ENCODE measurements around the gene ATRN. TPM values are rescaled to one million over a fixed set of nuclear protein-coding genes. Genes with fewer than 3 reads are reported as not detected.
A peak's percentile ranks its signal among the peaks of the same experiment; 100 is the strongest.

ATRN gene
- total and polyA plus RNA-seq, 2 experiments from 2014 or later = 13.6 to 26.8 TPM

DNA sequence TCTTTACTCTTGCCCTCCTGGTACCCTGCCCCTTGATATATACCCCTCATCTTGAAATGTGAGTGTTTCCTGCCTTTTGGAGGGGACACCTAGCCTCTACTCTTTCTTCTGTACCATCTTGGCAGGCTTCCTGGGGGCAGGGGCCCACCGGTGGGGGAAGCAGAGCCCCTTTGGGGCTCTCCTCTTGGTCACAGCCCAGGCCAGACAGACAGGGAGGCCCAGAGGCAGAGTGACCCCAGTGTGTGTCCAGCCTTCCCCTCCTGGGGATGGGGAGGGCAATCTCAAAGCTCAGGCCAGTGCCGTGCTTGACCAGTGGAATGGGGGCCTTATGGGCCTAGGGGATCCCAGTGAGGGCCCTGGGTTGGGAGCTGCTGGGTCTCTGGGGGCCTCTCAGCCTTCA lies 207.4 kb downstream of the ATRN start:
- Histone ChIP-seq H3K27ac (no peak overlapping the region), H3K4me1 (ENCODE audit: low read depth) (no peaks in the 10 kb centered on the region)

DNA sequence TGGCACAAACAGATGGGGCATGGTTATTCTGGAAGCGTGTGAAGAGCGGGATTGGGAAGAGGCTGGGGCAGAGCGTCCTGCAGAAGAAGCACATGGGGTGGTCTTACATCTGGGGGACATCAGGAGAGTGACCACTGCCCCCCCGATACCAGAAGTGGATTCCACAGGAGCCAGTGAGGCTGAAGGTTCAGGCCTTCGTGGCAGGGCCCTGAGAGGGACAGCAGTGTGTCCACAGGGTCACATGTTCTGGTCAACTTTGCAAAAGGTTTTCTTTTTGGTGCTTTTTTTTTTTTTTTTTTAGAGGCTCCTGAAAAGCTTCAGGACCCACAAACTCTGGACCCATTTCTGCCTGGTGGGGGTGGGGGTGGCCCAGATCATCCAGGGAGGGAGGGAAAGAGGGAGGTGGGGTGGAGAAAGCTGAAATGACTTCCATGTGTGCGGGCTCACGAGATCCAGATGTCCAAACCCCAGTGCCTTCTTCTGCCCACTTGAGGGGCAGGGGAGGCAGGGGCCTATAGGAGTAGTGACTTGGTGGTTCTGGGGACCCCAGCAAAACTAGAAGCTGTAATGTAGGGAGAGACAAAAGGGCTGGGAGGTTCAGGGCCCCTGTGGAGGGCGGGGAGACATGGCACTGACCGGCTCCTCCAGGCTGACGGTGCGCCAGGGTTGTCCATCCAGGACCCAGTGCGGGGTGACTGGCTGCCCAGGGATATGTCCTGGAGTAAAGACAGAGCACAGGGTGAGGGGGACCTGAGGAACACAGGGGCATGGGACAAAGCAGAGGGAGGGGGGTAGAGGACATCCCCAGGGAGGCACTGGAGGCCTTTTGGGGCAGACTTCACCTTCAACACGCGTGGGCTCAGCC lies 208.3 kb downstream of the ATRN start:
- no peaks in the 10 kb centered on the region for H3K4me1 ChIP-seq (ENCODE audit: low read depth)
- no peaks in the 10 kb centered on the region for H3K36me3 ChIP-seq
- TF ChIP-seq, protein P1, sequence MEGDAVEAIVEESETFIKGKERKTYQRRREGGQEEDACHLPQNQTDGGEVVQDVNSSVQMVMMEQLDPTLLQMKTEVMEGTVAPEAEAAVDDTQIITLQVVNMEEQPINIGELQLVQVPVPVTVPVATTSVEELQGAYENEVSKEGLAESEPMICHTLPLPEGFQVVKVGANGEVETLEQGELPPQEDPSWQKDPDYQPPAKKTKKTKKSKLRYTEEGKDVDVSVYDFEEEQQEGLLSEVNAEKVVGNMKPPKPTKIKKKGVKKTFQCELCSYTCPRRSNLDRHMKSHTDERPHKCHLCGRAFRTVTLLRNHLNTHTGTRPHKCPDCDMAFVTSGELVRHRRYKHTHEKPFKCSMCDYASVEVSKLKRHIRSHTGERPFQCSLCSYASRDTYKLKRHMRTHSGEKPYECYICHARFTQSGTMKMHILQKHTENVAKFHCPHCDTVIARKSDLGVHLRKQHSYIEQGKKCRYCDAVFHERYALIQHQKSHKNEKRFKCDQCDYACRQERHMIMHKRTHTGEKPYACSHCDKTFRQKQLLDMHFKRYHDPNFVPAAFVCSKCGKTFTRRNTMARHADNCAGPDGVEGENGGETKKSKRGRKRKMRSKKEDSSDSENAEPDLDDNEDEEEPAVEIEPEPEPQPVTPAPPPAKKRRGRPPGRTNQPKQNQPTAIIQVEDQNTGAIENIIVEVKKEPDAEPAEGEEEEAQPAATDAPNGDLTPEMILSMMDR (IDR thresholded peaks at IDR 0.05; ENCODE audit: low read depth, low read length) = no peak
- no peak for DNase-seq (ENCODE audit: low read depth in 1 of 2, low spot score in 1 of 2)
- no peaks in the 10 kb centered on the region for H3K9me3 ChIP-seq (ENCODE audit: low read depth)
- H3K27me3 ChIP-seq = peaks cover 39% of the 10 kb centered on the region
- no peak overlapping the region for H3K4me3 ChIP-seq
- H3K27ac ChIP-seq = no peak overlapping the region

More for the DNA sequence above, 207.4 kb downstream of the ATRN start:
- H3K27me3 ChIP-seq = peaks cover 48% of the 10 kb centered on the region
- TF ChIP-seq, protein P1 (IDR thresholded peaks at IDR 0.05; ENCODE audit: low read depth, low read length) = no peak
- no peaks in the 10 kb centered on the region for H3K36me3 ChIP-seq
- no peak for DNase-seq (ENCODE audit: low read depth in 1 of 2, low spot score in 1 of 2)
- H3K9me3 ChIP-seq (ENCODE audit: low read depth) = no peaks in the 10 kb centered on the region
- H3K4me3 ChIP-seq = no peak overlapping the region

DNA sequence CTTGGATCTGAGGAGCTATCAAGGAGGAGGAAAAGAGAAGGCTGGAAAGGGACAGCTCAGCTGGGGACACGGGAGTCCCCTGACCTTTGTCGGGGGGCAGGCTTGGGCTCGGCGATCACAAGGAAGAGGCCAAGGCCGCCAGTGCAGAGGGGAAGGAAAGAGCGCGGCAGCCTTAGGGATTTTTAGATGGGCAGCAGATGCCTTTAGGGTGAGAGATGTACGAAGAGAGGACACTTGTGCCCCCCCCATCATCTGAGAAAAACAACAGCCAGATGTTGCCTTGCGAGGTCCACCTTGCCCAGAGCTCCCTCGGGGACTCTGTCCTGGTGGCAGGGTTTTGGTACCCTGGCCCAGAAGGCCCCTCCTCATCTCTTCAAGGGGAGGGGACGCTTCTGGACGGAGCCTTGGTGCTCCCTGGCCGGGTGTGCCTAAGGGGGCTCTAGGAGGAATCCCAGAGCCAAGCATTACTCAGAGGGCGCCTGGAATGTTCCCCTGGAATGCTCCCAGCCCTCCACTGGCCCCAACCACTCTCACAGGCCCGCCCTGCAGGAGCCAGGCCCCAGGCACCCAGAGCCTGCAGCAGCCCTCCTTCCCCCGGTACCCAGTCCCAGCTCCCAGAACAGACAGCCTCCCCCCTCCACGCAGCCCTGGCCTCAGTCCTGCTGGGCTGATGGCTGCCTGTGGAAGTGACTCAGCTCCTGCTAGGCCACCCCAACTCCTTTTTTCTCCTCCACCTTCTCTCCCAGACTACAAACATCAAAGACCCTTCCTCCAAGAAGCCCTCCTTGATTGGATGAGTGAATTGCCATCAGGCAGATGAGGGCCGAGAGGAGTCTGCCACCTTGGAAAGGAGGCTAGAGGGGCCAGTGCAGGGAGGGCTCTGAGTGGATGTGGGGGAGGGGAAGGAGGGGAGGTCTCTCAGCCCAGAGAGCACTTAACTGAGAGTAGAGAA lies 209.2 kb downstream of the ATRN start:
- Histone ChIP-seq H3K4me1 (ENCODE audit: low read depth) (no peaks in the 10 kb centered on the region), H3K4me3 (no peak overlapping the region), H3K9me3 (ENCODE audit: low read depth) (no peaks in the 10 kb centered on the region), H3K27ac (no peak overlapping the region), H3K27me3 (peaks cover 32% of the 10 kb centered on the region), H3K36me3 (no peaks in the 10 kb centered on the region)
- peak in 1 of 2 donors; percentile 77 for DNase-seq (ENCODE audit: low read depth in 1 of 2, low spot score in 1 of 2)
- TF ChIP-seq, protein P1 (IDR thresholded peaks at IDR 0.05; ENCODE audit: low read depth, low read length) = no peak

DNA sequence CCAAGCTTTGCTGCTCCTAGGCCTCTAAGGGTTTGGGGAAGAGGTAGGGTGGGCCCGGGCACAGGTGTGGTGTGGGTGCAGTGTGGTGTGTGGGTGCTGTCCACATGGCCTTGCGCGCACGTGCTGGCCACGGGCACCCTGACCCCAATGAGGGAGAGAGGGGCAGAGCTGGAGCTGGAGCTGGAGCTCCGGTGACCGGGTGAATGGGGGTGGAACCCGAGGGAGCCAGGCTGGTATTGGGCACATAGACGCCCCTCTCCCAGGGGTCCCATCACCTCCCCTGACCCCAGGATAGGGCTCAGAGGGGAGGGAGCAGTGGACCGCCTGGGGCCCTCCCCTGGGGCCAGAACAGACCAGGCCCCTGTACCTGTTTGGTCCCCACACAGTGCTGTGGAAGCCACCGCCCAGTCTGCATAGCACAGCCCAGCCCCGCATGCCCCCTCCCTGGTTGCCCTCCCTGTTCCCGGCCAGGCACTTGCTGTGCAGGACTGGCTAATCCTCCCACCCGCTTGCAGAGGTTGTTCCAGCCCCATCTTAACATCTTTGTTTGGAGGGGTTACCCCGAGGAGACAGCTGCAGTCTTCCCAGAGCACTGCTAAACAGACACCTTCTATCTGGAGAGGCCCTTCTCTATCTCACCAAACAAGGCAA lies 210.0 kb downstream of the ATRN start:
- H3K4me3 ChIP-seq = no peak overlapping the region
- H3K9me3 ChIP-seq (ENCODE audit: low read depth) = no peaks in the 10 kb centered on the region
- TF ChIP-seq, protein P1 (IDR thresholded peaks at IDR 0.05; ENCODE audit: low read depth, low read length) = no peak
- no peaks in the 10 kb centered on the region for H3K4me1 ChIP-seq (ENCODE audit: low read depth)
- DNase-seq (ENCODE audit: low read depth in 1 of 2, low spot score in 1 of 2) = no peak
- H3K27ac ChIP-seq = no peak overlapping the region
- H3K36me3 ChIP-seq = no peaks in the 10 kb centered on the region
- H3K27me3 ChIP-seq = peaks cover 26% of the 10 kb centered on the region

DNA sequence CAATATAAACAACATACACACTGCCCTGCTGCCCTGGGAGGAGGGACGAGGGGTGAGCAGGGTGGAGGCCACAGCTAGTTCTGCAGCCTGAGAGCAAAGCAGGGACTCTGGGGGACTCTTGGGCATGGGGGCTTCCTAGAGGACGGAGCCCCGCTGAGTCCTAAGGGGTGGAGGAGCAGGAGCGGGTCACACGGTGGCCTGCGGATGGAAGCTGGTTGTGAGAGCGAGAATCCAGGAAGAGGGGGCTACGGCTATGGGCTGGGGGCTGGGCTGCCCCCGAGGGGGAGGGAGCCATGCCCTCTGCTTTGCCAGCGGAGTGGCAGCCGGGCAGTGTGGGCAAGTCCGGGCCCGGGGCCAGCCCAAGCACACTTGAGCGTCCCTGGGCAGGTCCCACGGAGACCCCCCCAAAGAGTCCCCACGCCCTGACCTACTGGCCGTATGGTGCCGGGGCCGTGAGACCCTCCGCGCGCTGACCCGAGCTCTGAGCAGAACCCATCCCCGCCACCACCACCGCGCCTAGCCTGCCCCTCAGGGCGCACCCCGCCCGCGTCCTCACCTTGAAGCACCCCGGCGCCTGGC lies 210.6 kb downstream of the ATRN start:
- TF ChIP-seq, protein P1 (IDR thresholded peaks at IDR 0.05; ENCODE audit: low read depth, low read length) = no peak
- H3K27ac ChIP-seq = no peak overlapping the region
- H3K4me1 ChIP-seq (ENCODE audit: low read depth) = no peaks in the 10 kb centered on the region
- no peak overlapping the region for H3K4me3 ChIP-seq
- H3K36me3 ChIP-seq = no peaks in the 10 kb centered on the region
- no peak for DNase-seq (ENCODE audit: low read depth in 1 of 2, low spot score in 1 of 2)
- peaks cover 24% of the 10 kb centered on the region for H3K27me3 ChIP-seq
- no peaks in the 10 kb centered on the region for H3K9me3 ChIP-seq (ENCODE audit: low read depth)
